K562 (cell line): ENCODE data around the gene SAMD10. TPM values are rescaled to one million over a fixed set of nuclear protein-coding genes. Genes with fewer than 3 reads are reported as not detected.
A peak's percentile ranks its signal among the peaks of the same experiment; 100 is the strongest.

Experiments
- C11orf30 ChIP-seq: fragments of 450-650 bp; IDR thresholded peaks from 2 replicates; pipeline ENCODE4 v1.6.1; 2016; ENCODE audit warnings: low read depth, mild to moderate bottlenecking
- ELK1 ChIP-seq: sonication (generic); formaldehyde crosslinking; IDR thresholded peaks from 2 replicates; pipeline ENCODE4 v1.8.1; 2022; ENCODE audit warnings: missing genetic modification reagents
- GABPB1 ChIP-seq: sonication (generic); formaldehyde crosslinking; IDR thresholded peaks from 2 replicates; pipeline ENCODE4 v1.8.0; 2022; ENCODE audit warnings: mild to moderate bottlenecking, missing genetic modification reagents
- GTF2E2 ChIP-seq: fragments of 200-800 bp; sonication (Bioruptor generic); IDR thresholded peaks from 2 replicates; pipeline ENCODE4 v1.6.1; 2016; ENCODE audit warnings: missing genetic modification characterization, missing compliant biosample characterization
- L3MBTL2 ChIP-seq: fragments of 450-650 bp; IDR thresholded peaks from 2 replicates; pipeline ENCODE4 v1.6.1; 2016; ENCODE audit warnings: mild to moderate bottlenecking, moderate library complexity
- MECOM ChIP-seq: fragments of 250-450 bp; sonication (Bioruptor Pico); IDR thresholded peaks from 2 replicates; pipeline ENCODE4 v1.8.0; 2022; ENCODE audit warnings: inconsistent platforms
- MEIS2 ChIP-seq: fragments of 450-650 bp; IDR thresholded peaks from 2 replicates; pipeline ENCODE4 v1.6.1; 2014; ENCODE audit warnings: mild to moderate bottlenecking; ENCODE audit not compliant: partially characterized antibody
- RBM25 ChIP-seq: fragments of 200-400 bp; formaldehyde crosslinking; IDR thresholded peaks from 2 replicates; pipeline ENCODE4 v1.6.1; 2018; ENCODE audit warnings: low read length, low read depth, moderate library complexity; ENCODE audit not compliant: severe bottlenecking
- SAP30 ChIP-seq: fragments of 200-600 bp; sonication (generic); IDR thresholded peaks from 2 replicates; pipeline ENCODE4 v1.6.1; 2012; ENCODE audit warnings: borderline replicate concordance, low read depth, mild to moderate bottlenecking, moderate library complexity, low read length, control low read depth, inconsistent platforms; ENCODE audit not compliant: insufficient read depth, poor library complexity, severe bottlenecking
- SREBF1 ChIP-seq: fragments of 150-350 bp; IDR thresholded peaks from 2 replicates; pipeline ENCODE4 v1.6.1; 2014; ENCODE audit warnings: antibody characterized with exemption, low read depth, low read length, borderline replicate concordance
- ZNF398 ChIP-seq: fragments of 250-450 bp; sonication (Bioruptor Pico); IDR thresholded peaks from 2 replicates; pipeline ENCODE4 v1.8.0; 2021; ENCODE audit warnings: moderate library complexity, mild to moderate bottlenecking, inconsistent platforms
- polyA plus RNA-seq, 8 experiments: library from polyadenylated mRNA; depleted of rRNA in 4 of 8; stranded (reverse) in 5 of 8; unstranded in 3 of 8; fragments of >200 nt; fragmentation: Nextera tagmentation in 2 of 8; fragmentation: Illumina TruSeq in 1 of 8; extraction: Ambion mirVana in 2 of 8; extraction: Trizol in 1 of 8; gene quantifications; 2 replicates each; pipeline versions ENCODE4 v1.2.1 to v1.2.3, GENCODE V29; 2011 to 2014; ENCODE audit warnings: inconsistent platforms in 1 of 8, missing spikeins in 1 of 8
- total RNA-seq, 7 experiments: library from RNA; depleted of rRNA in 6 of 7; stranded (reverse); fragments of >200 nt in 6 of 7; fragmentation: Illumina TruSeq in 2 of 7; extraction: Trizol in 2 of 7; gene quantifications; 2 replicates each; pipeline versions ENCODE4 v1.2.1 to v1.2.3, GENCODE V29; 2011 to 2021; ENCODE audit warnings: low replicate concordance in 1 of 7
- TF ChIP-seq, protein P1 (sequence below): fragments of 250-450 bp; sonication (Bioruptor Pico); IDR thresholded peaks from 2 replicates; pipeline ENCODE4 v1.8.0; 2021; ENCODE audit warnings: borderline replicate concordance, mild to moderate bottlenecking, moderate library complexity; ENCODE audit not compliant: poor library complexity, severe bottlenecking

The SAMD10 gene
- total and polyA plus RNA-seq, 9 of the 15 experiments (the other 6 are each of a cell fraction or from before 2014, with no cell fraction given), result 0.37 to 15.2 (median 4.8) TPM

- no peak for TF ChIP-seq MEIS2
- TF ChIP-seq L3MBTL2, result peak; percentile 2; the same call in 1 of the 2 replicates
- TF ChIP-seq MECOM (CRISPR knock-in tag), result no peak
- no peak for TF ChIP-seq RBM25
- TF ChIP-seq ZNF398 (CRISPR knock-in tag), result no peak
- TF ChIP-seq, protein P1, sequence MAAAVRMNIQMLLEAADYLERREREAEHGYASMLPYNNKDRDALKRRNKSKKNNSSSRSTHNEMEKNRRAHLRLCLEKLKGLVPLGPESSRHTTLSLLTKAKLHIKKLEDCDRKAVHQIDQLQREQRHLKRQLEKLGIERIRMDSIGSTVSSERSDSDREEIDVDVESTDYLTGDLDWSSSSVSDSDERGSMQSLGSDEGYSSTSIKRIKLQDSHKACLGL (CRISPR knock-in tag), result peak; percentile 92
- TF ChIP-seq ELK1 (CRISPR knock-in tag), result no peak
- TF ChIP-seq GABPB1, result 0 out of 2 replicates have a peak, but pooled peaks have one; percentile 9
- TF ChIP-seq C11orf30, result no peak
- peak; percentile 34 for TF ChIP-seq SAP30
- TF ChIP-seq GTF2E2, result no peak
- no peak for TF ChIP-seq SREBF1
Observed at GRCh38 chr20:63956664-63957003, 22.8 kb downstream of the SAMD10 start (continued).
